ENCODE measurements around the gene TGFBR3L.

- TF ChIP-seq EZH2 (IDR thresholded peaks at IDR 0.05; ENCODE audit: insufficient read depth, low read length): no peak
- no peak for TF ChIP-seq CTCF (IDR thresholded peaks at IDR 0.05; ENCODE audit: insufficient read depth, low read depth, low read length)
Observed at GRCh38 chr19:7887408-7888144, 27.1 kb upstream of the TGFBR3L start.

Data from astrocyte (in vitro differentiated cells and primary cell).